A549 (cell line): ENCODE data around the gene SSC4D. TPM values are rescaled to one million over a fixed set of nuclear protein-coding genes. Genes with fewer than 3 reads are reported as not detected.
"Not testable (repeated sequence)": the region's sequence is repeated elsewhere in the genome, so short reads cannot be mapped to it uniquely, and the experiment has no call there.

Experiments
- ATAC-seq, 2 experiments: fragments of 200-7000 bp in 1 of 2; fragments of >200 bp in 1 of 2; cut with Nextera tagmentation in 1 of 2; cut with Tn5 transposase in 1 of 2; 3 replicates each; pipeline versions ENCODE4 v1.8.0 to v1.9.1; 2018 to 2020; ENCODE audit warnings: mild to moderate bottlenecking in 1 of 2, moderate library complexity in 1 of 2
- CTCF ChIA-PET: fragments of 300-600 bp; sonication (Branson Sonifier 250); formaldehyde crosslinking; extraction: SDS; loops from one replicate; lab custom pipeline; 2021; ENCODE audit warnings: antibody characterized with exemption, inconsistent platforms; lab: Yijun Ruan, JAX
- POLR2A ChIA-PET: fragments of 350-600 bp; formaldehyde crosslinking; extraction: SDS; loops from one replicate; lab custom pipeline; 2021; ENCODE audit warnings: antibody characterized with exemption, inconsistent platforms; lab: Yijun Ruan, JAX
- DNase-seq, 2 experiments: peaks; one replicate each; pipeline versions ENCODE4 v3.0.0 to v3.0.0-alpha.2; 2011 to 2016; ENCODE audit warnings: low read depth in 1 of 2, low spot score in 1 of 2
- FAIRE-seq: peaks from 2 replicates; lab custom pipeline; 2011; peaks lifted over from hg19 to GRCh38; lab: Jason Lieb, UNC
- H3K27ac ChIP-seq, 2 experiments: fragments of >200 bp; sonication (Bioruptor Twin); formaldehyde crosslinking; 3 replicates each; pipeline ENCODE4 v1.5.1; 2016 to 2017
- H3K4me1 ChIP-seq: fragments of >200 bp; sonication (Bioruptor Twin); formaldehyde crosslinking; 3 replicates; pipeline ENCODE4 v1.6.1; 2016
- H3K4me2 ChIP-seq: fragments of >200 bp; sonication (Bioruptor Twin); formaldehyde crosslinking; 3 replicates; pipeline ENCODE4 v1.6.1; 2016
- H3K4me3 ChIP-seq: fragments of >200 bp; sonication (Bioruptor Twin); formaldehyde crosslinking; 3 replicates; pipeline ENCODE4 v1.5.1; 2016
- H3K9me3 ChIP-seq: fragments of >200 bp; sonication (Bioruptor Twin); formaldehyde crosslinking; 3 replicates; pipeline ENCODE4 v1.6.1; 2016
- CBX8 ChIP-seq: fragments of 200-600 bp; sonication (generic); IDR thresholded peaks from 2 replicates; pipeline ENCODE4 v1.6.1; 2016
- ESRRA ChIP-seq: fragments of 150-350 bp; IDR thresholded peaks from 2 replicates; pipeline ENCODE4 v1.6.1; 2014; ENCODE audit warnings: mild to moderate bottlenecking, low read length, borderline replicate concordance
- FOSL2 ChIP-seq, 2 experiments: fragments of 450-650 bp in 1 of 2; fragments of >200 bp in 1 of 2; sonication (Bioruptor Twin) in 1 of 2; formaldehyde crosslinking; IDR thresholded peaks; 2 replicates each; pipeline versions ENCODE4 v1.5.0 to v1.6.1; 2016 to 2020; ENCODE audit warnings: mild to moderate bottlenecking in 1 of 2, moderate library complexity in 1 of 2
- HOXB13 ChIP-seq: fragments of 250-450 bp; sonication (Bioruptor Pico); IDR thresholded peaks from 2 replicates; pipeline ENCODE4 v1.5.0; 2020; ENCODE audit warnings: low read depth, mild to moderate bottlenecking, moderate library complexity
- KDM1A ChIP-seq: fragments of 200-600 bp; sonication (generic); IDR thresholded peaks from 2 replicates; pipeline ENCODE4 v1.6.1; 2016; ENCODE audit warnings: low read depth, mild to moderate bottlenecking
- NPAS2 ChIP-seq: fragments of 250-450 bp; sonication (Bioruptor Pico); IDR thresholded peaks from 2 replicates; pipeline ENCODE4 v1.8.0; 2022; ENCODE audit warnings: mild to moderate bottlenecking, moderate library complexity, borderline replicate concordance
- POLR2A ChIP-seq: IDR thresholded peaks from 2 replicates; pipeline ENCODE4 v1.6.1; 2012; ENCODE audit warnings: mild to moderate bottlenecking, low read length
- RAD21 ChIP-seq, 2 experiments: fragments of >200 bp in 1 of 2; sonication (Bioruptor Twin) in 1 of 2; formaldehyde crosslinking in 1 of 2; IDR thresholded peaks in 1 of 2; conservative IDR thresholded peaks in 1 of 2; 2 replicates in 1 of 2; 3 replicates in 1 of 2; pipeline ENCODE4 v1.6.1; 2012 to 2018; ENCODE audit warnings: inconsistent platforms in 1 of 2
- RARB ChIP-seq: fragments of 250-450 bp; sonication (Bioruptor Pico); IDR thresholded peaks from 2 replicates; pipeline ENCODE4 v1.8.0; 2021; ENCODE audit warnings: mild to moderate bottlenecking, moderate library complexity
- SMC3 ChIP-seq: fragments of >200 bp; sonication (Bioruptor Twin); formaldehyde crosslinking; IDR thresholded peaks from 3 replicates; pipeline ENCODE4 v1.6.1; 2018; ENCODE audit warnings: inconsistent platforms
- ZFP36 ChIP-seq: fragments of 450-650 bp; IDR thresholded peaks from 2 replicates; pipeline ENCODE4 v1.6.1; 2014; ENCODE audit warnings: borderline replicate concordance; ENCODE audit not compliant: partially characterized antibody
- WGBS: methylation state at CpG from one replicate; pipeline ENCODE4 v1.1.6; 2017; ENCODE audit errors: missing lambda C conversion rate; 5-methylcytosine and 5-hydroxymethylcytosine counted together
- polyA plus RNA-seq, 4 experiments: library from polyadenylated mRNA; depleted of rRNA in 3 of 4; stranded (reverse); fragments of >200 nt; fragmentation: RNase III in 1 of 4; extraction: RNeasy Plus Mini Kit Qiagen cat#74134 plus additional on column Dnase treatment in 1 of 4; gene quantifications; 2 replicates in 3 of 4; 3 replicates in 1 of 4; pipeline ENCODE4 v1.2.3, GENCODE V29; 2011 to 2017
- TF ChIP-seq, protein P1 (sequence below): IDR thresholded peaks from 2 replicates; pipeline ENCODE4 v1.6.1; 2012
- TF ChIP-seq, protein P2 (sequence below): fragments of >200 bp; sonication (Bioruptor Twin); formaldehyde crosslinking; IDR thresholded peaks from 3 replicates; pipeline ENCODE4 v1.5.1; 2016
- TF ChIP-seq, protein P3 (sequence below): fragments of 200-600 bp; sonication (generic); IDR thresholded peaks from 2 replicates; pipeline ENCODE4 v1.6.1; 2016; ENCODE audit warnings: antibody characterized with exemption, mild to moderate bottlenecking, moderate library complexity
- TF ChIP-seq, protein P4 (sequence below): fragments of 250-450 bp; sonication (Bioruptor Pico); IDR thresholded peaks from 2 replicates; pipeline ENCODE4 v1.5.0; 2020; ENCODE audit warnings: low read depth, mild to moderate bottlenecking, moderate library complexity
- TF ChIP-seq, protein P5 (sequence below): fragments of 150-350 bp; IDR thresholded peaks from 2 replicates; pipeline ENCODE4 v1.6.1; 2014; ENCODE audit warnings: low read depth, mild to moderate bottlenecking, low read length
- TF ChIP-seq, protein P6 (sequence below): IDR thresholded peaks from 2 replicates; pipeline ENCODE4 v1.6.1; 2012; ENCODE audit warnings: low read depth, borderline replicate concordance
- TF ChIP-seq, protein P7 (sequence below): IDR thresholded peaks from 2 replicates; pipeline ENCODE4 v1.6.1; 2012

Gene SSC4D
- polyA plus RNA-seq, 2 of the 4 experiments (the other 2 are of a cell fraction), result 0.45 to 0.79 TPM

DNA sequence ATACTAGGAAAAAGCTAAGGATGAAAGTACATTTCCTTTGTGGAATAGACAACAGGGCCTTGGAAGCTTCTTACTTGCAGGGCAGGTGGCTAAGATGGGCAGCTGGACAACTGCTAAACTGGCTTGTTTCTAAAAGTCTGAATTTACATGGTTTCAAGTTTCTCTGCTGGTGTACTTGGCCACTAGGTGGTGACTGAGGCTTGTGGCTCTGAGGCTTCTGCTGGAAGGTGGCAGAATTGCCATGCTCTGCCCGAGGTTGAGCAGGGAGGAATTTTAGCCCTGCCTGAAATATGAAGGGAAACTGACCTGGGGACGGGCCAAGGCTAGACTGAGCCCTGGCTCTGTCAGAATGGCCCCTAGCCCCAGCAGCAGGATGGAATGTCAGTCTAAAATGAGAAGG, 28.4 kb upstream of the SSC4D start:
- TF ChIP-seq, protein P1, sequence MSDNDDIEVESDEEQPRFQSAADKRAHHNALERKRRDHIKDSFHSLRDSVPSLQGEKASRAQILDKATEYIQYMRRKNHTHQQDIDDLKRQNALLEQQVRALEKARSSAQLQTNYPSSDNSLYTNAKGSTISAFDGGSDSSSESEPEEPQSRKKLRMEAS, result peak; percentile 44; the same call in 1 of the 2 replicates
- TF ChIP-seq RAD21 (conservative IDR thresholded peaks at IDR 0.05 in 1 of 2, IDR thresholded peaks at IDR 0.05 in 1 of 2) (peak; percentile 76 to 88), SMC3 (peak; percentile 75)
- TF ChIP-seq, protein P2, sequence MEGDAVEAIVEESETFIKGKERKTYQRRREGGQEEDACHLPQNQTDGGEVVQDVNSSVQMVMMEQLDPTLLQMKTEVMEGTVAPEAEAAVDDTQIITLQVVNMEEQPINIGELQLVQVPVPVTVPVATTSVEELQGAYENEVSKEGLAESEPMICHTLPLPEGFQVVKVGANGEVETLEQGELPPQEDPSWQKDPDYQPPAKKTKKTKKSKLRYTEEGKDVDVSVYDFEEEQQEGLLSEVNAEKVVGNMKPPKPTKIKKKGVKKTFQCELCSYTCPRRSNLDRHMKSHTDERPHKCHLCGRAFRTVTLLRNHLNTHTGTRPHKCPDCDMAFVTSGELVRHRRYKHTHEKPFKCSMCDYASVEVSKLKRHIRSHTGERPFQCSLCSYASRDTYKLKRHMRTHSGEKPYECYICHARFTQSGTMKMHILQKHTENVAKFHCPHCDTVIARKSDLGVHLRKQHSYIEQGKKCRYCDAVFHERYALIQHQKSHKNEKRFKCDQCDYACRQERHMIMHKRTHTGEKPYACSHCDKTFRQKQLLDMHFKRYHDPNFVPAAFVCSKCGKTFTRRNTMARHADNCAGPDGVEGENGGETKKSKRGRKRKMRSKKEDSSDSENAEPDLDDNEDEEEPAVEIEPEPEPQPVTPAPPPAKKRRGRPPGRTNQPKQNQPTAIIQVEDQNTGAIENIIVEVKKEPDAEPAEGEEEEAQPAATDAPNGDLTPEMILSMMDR, result peak; percentile 60
- 0% methylated on average over 1 of the region's 2 CpGs for whole genome bisulfite sequencing
- DNase-seq (peak in 1 of 2 experiments; percentile 91), ATAC-seq (peak; percentile 87 to 92), FAIRE-seq (peak; percentile 97)
- H3K4me3 ChIP-seq, H3K9me3 ChIP-seq, POLR2A ChIA-PET, CTCF ChIA-PET, H3K4me1 ChIP-seq, H3K4me2 ChIP-seq: not testable (repeated sequence)
- peak overlapping the region; percentile 70 to 84; a peak in 5 of 6 replicates for H3K27ac ChIP-seq

DNA sequence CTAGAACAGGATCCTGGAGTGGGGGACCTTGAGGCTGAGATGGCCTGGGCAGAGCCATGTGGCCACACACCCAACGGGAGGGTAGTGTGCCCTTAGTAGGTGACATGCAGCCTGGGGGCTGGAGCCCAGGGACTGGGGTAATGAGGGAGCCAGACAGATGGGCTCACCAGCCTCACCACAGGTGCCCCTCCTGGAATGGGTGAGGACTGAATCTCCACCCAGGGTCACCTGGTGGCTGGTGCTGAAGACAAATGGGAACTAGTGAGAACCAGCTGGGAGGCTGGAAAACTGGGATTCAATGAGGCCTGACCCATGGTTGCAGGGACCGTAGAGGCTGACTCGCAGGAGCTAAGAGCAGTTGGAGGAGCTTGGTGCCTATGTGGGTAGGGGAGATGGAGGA, 21.3 kb upstream of the SSC4D start:
- no peak overlapping the region for H3K4me2 ChIP-seq
- no peaks in the 10 kb centered on the region for H3K4me1 ChIP-seq
- FAIRE-seq, result no peak
- ChIA-PET POLR2A (no interaction called here), CTCF (interaction anchor here (0.7 to 1.4 kb wide), 2 partner anchors 69 to 71 kb away, joined by 3 to 4 read pairs; partner anchors contain the start of gene YWHAG)
- no peak for DNase-seq
- no peaks in the 10 kb centered on the region for H3K9me3 ChIP-seq
- H3K27ac ChIP-seq, result no peak overlapping the region
- 94% methylated on average over 3 of the region's 3 CpGs for WGBS
- no peak overlapping the region for H3K4me3 ChIP-seq
- no peak for ATAC-seq
- TF ChIP-seq POLR2A (no peak), ZFP36 (no peak), HOXB13 (CRISPR knock-in tag) (no peak), KDM1A (no peak)
- TF ChIP-seq, protein P3, sequence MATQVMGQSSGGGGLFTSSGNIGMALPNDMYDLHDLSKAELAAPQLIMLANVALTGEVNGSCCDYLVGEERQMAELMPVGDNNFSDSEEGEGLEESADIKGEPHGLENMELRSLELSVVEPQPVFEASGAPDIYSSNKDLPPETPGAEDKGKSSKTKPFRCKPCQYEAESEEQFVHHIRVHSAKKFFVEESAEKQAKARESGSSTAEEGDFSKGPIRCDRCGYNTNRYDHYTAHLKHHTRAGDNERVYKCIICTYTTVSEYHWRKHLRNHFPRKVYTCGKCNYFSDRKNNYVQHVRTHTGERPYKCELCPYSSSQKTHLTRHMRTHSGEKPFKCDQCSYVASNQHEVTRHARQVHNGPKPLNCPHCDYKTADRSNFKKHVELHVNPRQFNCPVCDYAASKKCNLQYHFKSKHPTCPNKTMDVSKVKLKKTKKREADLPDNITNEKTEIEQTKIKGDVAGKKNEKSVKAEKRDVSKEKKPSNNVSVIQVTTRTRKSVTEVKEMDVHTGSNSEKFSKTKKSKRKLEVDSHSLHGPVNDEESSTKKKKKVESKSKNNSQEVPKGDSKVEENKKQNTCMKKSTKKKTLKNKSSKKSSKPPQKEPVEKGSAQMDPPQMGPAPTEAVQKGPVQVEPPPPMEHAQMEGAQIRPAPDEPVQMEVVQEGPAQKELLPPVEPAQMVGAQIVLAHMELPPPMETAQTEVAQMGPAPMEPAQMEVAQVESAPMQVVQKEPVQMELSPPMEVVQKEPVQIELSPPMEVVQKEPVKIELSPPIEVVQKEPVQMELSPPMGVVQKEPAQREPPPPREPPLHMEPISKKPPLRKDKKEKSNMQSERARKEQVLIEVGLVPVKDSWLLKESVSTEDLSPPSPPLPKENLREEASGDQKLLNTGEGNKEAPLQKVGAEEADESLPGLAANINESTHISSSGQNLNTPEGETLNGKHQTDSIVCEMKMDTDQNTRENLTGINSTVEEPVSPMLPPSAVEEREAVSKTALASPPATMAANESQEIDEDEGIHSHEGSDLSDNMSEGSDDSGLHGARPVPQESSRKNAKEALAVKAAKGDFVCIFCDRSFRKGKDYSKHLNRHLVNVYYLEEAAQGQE, result no peak
- TF ChIP-seq, protein P4, sequence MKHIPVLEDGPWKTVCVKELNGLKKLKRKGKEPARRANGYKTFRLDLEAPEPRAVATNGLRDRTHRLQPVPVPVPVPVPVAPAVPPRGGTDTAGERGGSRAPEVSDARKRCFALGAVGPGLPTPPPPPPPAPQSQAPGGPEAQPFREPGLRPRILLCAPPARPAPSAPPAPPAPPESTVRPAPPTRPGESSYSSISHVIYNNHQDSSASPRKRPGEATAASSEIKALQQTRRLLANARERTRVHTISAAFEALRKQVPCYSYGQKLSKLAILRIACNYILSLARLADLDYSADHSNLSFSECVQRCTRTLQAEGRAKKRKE (CRISPR knock-in tag), result no peak
- TF ChIP-seq, protein P5, sequence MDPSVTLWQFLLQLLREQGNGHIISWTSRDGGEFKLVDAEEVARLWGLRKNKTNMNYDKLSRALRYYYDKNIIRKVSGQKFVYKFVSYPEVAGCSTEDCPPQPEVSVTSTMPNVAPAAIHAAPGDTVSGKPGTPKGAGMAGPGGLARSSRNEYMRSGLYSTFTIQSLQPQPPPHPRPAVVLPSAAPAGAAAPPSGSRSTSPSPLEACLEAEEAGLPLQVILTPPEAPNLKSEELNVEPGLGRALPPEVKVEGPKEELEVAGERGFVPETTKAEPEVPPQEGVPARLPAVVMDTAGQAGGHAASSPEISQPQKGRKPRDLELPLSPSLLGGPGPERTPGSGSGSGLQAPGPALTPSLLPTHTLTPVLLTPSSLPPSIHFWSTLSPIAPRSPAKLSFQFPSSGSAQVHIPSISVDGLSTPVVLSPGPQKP, result no peak
- TF ChIP-seq, protein P6, sequence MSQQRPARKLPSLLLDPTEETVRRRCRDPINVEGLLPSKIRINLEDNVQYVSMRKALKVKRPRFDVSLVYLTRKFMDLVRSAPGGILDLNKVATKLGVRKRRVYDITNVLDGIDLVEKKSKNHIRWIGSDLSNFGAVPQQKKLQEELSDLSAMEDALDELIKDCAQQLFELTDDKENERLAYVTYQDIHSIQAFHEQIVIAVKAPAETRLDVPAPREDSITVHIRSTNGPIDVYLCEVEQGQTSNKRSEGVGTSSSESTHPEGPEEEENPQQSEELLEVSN, result no peak
- TF ChIP-seq, all 56 proteins: peak for 0

DNA sequence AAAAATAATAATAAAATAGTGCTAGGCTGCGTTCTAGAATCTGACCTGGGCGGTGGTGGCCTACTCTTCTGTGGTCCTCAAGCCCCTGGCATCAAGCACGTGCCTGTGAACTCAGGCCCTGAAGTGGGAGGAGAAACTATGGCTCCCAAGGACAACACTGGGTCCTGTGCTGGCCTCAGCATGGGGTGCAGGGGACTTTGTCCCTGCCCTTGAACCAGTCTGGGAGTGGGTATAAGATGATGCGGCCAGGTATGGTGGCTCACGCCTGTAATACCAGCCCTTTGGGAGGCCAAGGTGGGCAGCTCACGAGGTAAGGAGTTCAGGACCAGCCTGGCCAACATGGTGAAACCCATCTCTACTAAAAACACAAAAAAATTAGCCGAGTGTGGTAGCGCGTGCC, 20.7 kb upstream of the SSC4D start:
- ATAC-seq, result no peak
- FAIRE-seq, result no peak
- H3K9me3 ChIP-seq, result no peaks in the 10 kb centered on the region
- CTCF ChIA-PET, result interaction anchor here (0.7 to 1.4 kb wide), 2 partner anchors 69 to 71 kb away, joined by 3 to 4 read pairs; partner anchors contain the start of gene YWHAG
- POLR2A ChIA-PET, result interaction anchor here (0.5 kb wide), 1 partner anchor 71 kb away, joined by 3 read pairs; the partner anchor contains the start of gene YWHAG
- no peak overlapping the region for H3K4me3 ChIP-seq
- 94% methylated on average over 9 of the region's 9 CpGs for WGBS
- H3K4me1 ChIP-seq, result no peaks in the 10 kb centered on the region
- no peak for DNase-seq
- H3K27ac ChIP-seq, result no peak overlapping the region
- no peak overlapping the region for H3K4me2 ChIP-seq
- TF ChIP-seq, protein P2, result no peak
- TF ChIP-seq, protein P5, result no peak
- no peak for TF ChIP-seq ESRRA
- no peak for TF ChIP-seq NPAS2 (CRISPR knock-in tag)
- TF ChIP-seq, protein P7, sequence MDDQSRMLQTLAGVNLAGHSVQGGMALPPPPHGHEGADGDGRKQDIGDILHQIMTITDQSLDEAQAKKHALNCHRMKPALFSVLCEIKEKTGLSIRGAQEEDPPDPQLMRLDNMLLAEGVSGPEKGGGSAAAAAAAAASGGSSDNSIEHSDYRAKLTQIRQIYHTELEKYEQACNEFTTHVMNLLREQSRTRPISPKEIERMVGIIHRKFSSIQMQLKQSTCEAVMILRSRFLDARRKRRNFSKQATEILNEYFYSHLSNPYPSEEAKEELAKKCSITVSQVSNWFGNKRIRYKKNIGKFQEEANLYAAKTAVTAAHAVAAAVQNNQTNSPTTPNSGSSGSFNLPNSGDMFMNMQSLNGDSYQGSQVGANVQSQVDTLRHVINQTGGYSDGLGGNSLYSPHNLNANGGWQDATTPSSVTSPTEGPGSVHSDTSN, result no peak
- no peak for TF ChIP-seq CBX8
- TF ChIP-seq FOSL2 (IDR thresholded peaks at IDR 0.05), result no peak
- TF ChIP-seq FOSL2 (CRISPR knock-in tag; IDR thresholded peaks at IDR 0.05), result no peak
- TF ChIP-seq RARB (CRISPR knock-in tag), result no peak
